ENCODE measurements around the gene APOE. TPM values are rescaled to one million over a fixed set of nuclear protein-coding genes. Genes with fewer than 3 reads are reported as not detected.

The APOE gene
- total and polyA plus RNA-seq, 2 of the 8 experiments (the other 6 are each of a cell fraction or from before 2014, with no cell fraction given) = 629 to 1,258 TPM

GRCh38 chr19:44907613-44908012 is 2.0 kb downstream of the APOE start:
- no peak overlapping the region for H2AFZ ChIP-seq (ENCODE audit: low read length)
- no peaks in the 10 kb centered on the region for H3K9me3 ChIP-seq (ENCODE audit: insufficient read depth in 2 of 2, low read depth in 1 of 2, low read length in 1 of 2)
- ChIA-PET CTCF (ENCODE audit: partially characterized antibody) (interaction anchor here (0.6 to 15.2 kb wide), 4 partner anchors 15 to 59 kb away, joined by 3 to 201 read pairs (median 4); partner anchors contain the start of gene CLPTM1), POLR2A (ENCODE audit: partially characterized antibody) (interaction anchor here (0.6 to 12.3 kb wide), 8 partner anchors 14 to 136 kb away, joined by 3 to 247 read pairs (median 4); partner anchors contain the start of genes CLPTM1 and TOMM40)
- TF ChIP-seq EGR1 (IDR thresholded peaks at IDR 0.05; ENCODE audit: borderline replicate concordance, low read depth, low read length) = no peak
- TF ChIP-seq CBX5 (IDR thresholded peaks at IDR 0.05; ENCODE audit: low read depth, low read length) = no peak
- TF ChIP-seq JUN (IDR thresholded peaks at IDR 0.05; ENCODE audit: low read depth, low read length) = no peak
- TF ChIP-seq CHD2 (IDR thresholded peaks at IDR 0.05; ENCODE audit: low read length) = no peak
- no peak for TF ChIP-seq HDAC6 (IDR thresholded peaks at IDR 0.05; ENCODE audit: low read depth, low read length)
- TF ChIP-seq CREB1 (IDR thresholded peaks at IDR 0.05) = no peak
- no peak for TF ChIP-seq E2F6 (IDR thresholded peaks at IDR 0.05)
- no peak overlapping the region for H3K4ac ChIP-seq (replicated peaks; ENCODE audit: insufficient read length, low read depth, low read length)
- H4K20me1 ChIP-seq (replicated peaks in 1 of 2; ENCODE audit: control insufficient read depth in 1 of 2, insufficient read depth in 2 of 2, low read length in 2 of 2) = peaks cover 0 to 22% of the 10 kb centered on the region in 2 experiments
- no peak overlapping the region for H2BK12ac ChIP-seq (ENCODE audit: low read depth, low read length)
- peaks cover 10 to 32% (median 23%) of the 10 kb centered on the region in 4 experiments; a peak in 7 of 8 replicates for H3K36me3 ChIP-seq (ENCODE audit: control insufficient read depth in 2 of 4, insufficient read depth in 4 of 4, low read length in 3 of 4)
- no peak for DNase-seq (ENCODE audit: low read depth in 1 of 2, low spot score in 2 of 2)
- H3K23ac ChIP-seq (ENCODE audit: insufficient read length) = no peak overlapping the region
- peaks cover 0 to 13% (median 7%) of the 10 kb centered on the region in 4 experiments; a peak in 6 of 7 replicates for H3K4me1 ChIP-seq (replicated peaks in 1 of 4; ENCODE audit: control insufficient read depth in 3 of 4, insufficient read depth in 4 of 4, low read length in 3 of 4)
- no peak overlapping the region for H3K4me3 ChIP-seq (ENCODE audit: extremely low read depth in 1 of 4, insufficient read depth in 2 of 4, low read depth in 3 of 4, low read length in 4 of 4)
- no peak overlapping the region for H4K5ac ChIP-seq (ENCODE audit: insufficient read length, low read depth, low read length)
- no peak overlapping the region for H2BK120ac ChIP-seq (replicated peaks; ENCODE audit: low read depth, low read length)
- H3K4me2 ChIP-seq (ENCODE audit: insufficient read depth in 1 of 2, low read depth in 2 of 2, low read length in 2 of 2) = peak overlapping the region in 1 of 2 experiments; percentile 14; a peak in 1 of 4 replicates
- H3K27me3 ChIP-seq (replicated peaks in 1 of 4; ENCODE audit: control insufficient read depth in 3 of 4, extremely low read depth in 1 of 4, insufficient read depth in 3 of 4, low read length in 3 of 4) = no peaks in the 10 kb centered on the region
- peaks cover 0 to 11% of the 10 kb centered on the region in 2 experiments; a peak in 1 of 4 replicates for H3K79me2 ChIP-seq (ENCODE audit: control insufficient read depth in 1 of 2, insufficient read depth in 2 of 2, low read length in 2 of 2)
- H3K14ac ChIP-seq (ENCODE audit: insufficient read length) = no peak overlapping the region
- no peak overlapping the region; the same call in 1 of the 2 replicates for H2BK5ac ChIP-seq (ENCODE audit: low read depth, low read length)
- FAIRE-seq = no peak
- no peaks in the 10 kb centered on the region; the same call in 1 of the 2 replicates for H3K79me1 ChIP-seq (ENCODE audit: low read depth, low read length)
- H4K8ac ChIP-seq (ENCODE audit: extremely low read depth, insufficient read depth, low read length) = peak overlapping the region; percentile 35; the same call in 1 of the 2 replicates
- no peak overlapping the region for H2BK20ac ChIP-seq (ENCODE audit: low read length)
- no peak overlapping the region for H3K9ac ChIP-seq (replicated peaks in 1 of 4; ENCODE audit: extremely low read depth in 1 of 4, low read depth in 3 of 4, low read length in 3 of 4)
- no peak overlapping the region for H2BK15ac ChIP-seq (ENCODE audit: low read length)
- peaks cover 3% of the 10 kb centered on the region; the same call in 1 of the 2 replicates for H3K23me2 ChIP-seq (ENCODE audit: low read depth, low read length)
- H2AK5ac ChIP-seq (ENCODE audit: low read depth, low read length) = no peak overlapping the region
- no peak overlapping the region for H3K56ac ChIP-seq (replicated peaks; ENCODE audit: insufficient read length, low read depth, low read length)
- H3K18ac ChIP-seq (ENCODE audit: extremely low read depth, low read length) = no peak overlapping the region
- no peak overlapping the region for H3K27ac ChIP-seq (ENCODE audit: low read depth, low read length)
- H4K91ac ChIP-seq (replicated peaks; ENCODE audit: insufficient read length, low read length) = no peak overlapping the region
- 88% methylated on average over 12 of the region's 12 CpGs; no CpG with 5 or more reads in 1 of the 2 experiments for WGBS, 2 experiments (ENCODE audit: extremely low coverage in 1 of 2, insufficient coverage in 1 of 2, insufficient read length in 1 of 2, insufficient replicate concordance in 2 of 2, low coverage in 1 of 2, low lambda C conversion rate in 2 of 2, missing lambda C conversion rate in 1 of 2)

Measured in H1 (cell line).